ENCODE measurements around the gene OR4S2. TPM values are rescaled to one million over a fixed set of nuclear protein-coding genes. Genes with fewer than 3 reads are reported as not detected.

The OR4S2 gene
- total and polyA plus RNA-seq, 10 of the 15 experiments (the other 5 are each of a cell fraction or from before 2014, with no cell fraction given): not detected

DNA sequence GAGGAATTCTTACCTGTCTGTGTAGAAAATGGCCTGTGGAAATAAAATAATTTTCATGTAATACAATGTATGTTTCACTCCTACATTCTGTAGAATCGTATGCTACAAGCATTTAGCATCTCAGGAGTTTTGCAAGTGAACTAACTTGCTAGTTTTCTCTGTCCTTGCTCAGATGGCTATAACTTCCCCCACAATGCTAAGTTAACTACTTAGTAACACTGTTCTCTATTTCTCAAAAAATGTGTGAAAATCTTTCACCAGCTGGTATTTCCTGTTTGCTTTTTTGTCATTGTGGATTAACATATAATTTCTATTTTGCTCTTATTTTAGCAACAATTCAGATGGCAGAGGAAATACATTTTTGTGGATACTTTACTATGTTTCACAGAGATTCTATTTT lies 4.4 kb downstream of the OR4S2 start:
- Histone ChIP-seq H3K27me3 (replicated peaks in 1 of 2; ENCODE audit: control insufficient read depth in 2 of 2, insufficient read depth in 2 of 2, low read length in 1 of 2) (no peaks in the 10 kb centered on the region), H2AFZ (ENCODE audit: control insufficient read depth, low read depth, low read length) (no peak overlapping the region)
- BruUV-seq (replicated peaks): no TSS peak

More for the DNA sequence above, 4.4 kb downstream of the OR4S2 start:
- intact Hi-C loops (cut with micrococcal nuclease; ENCODE audit: unreplicated experiment): no loop called here
- no peaks in the 10 kb centered on the region for H3K4me1 ChIP-seq (ENCODE audit: control insufficient read depth, insufficient read depth, low read length)
- no peak overlapping the region for H3K4me3 ChIP-seq
- peak; percentile 47; the same call in 2 of the 3 replicates for ATAC-seq
- H3K4me2 ChIP-seq (ENCODE audit: control insufficient read depth, insufficient read depth): no peak overlapping the region
- H3K36me3 ChIP-seq (ENCODE audit: control insufficient read depth in 2 of 2, insufficient read depth in 2 of 2, low read length in 1 of 2): no peaks in the 10 kb centered on the region
- in situ Hi-C loops (cut with MboI): no loop called here
- ChIA-PET RAD21 (ENCODE audit: unreplicated experiment) (no interaction called here), CTCF (no interaction called here), POLR2A (no interaction called here), SMC1A (ENCODE audit: uncharacterized antibody, unreplicated experiment) (interaction anchor here (1.5 kb wide), 1 partner anchor 14 kb away, joined by 3 read pairs; no protein-coding TSS in a partner anchor)
- no peaks in the 10 kb centered on the region for H3K9me3 ChIP-seq (replicated peaks; ENCODE audit: control insufficient read depth, insufficient read depth, low read length)
- TF ChIP-seq, protein P1, sequence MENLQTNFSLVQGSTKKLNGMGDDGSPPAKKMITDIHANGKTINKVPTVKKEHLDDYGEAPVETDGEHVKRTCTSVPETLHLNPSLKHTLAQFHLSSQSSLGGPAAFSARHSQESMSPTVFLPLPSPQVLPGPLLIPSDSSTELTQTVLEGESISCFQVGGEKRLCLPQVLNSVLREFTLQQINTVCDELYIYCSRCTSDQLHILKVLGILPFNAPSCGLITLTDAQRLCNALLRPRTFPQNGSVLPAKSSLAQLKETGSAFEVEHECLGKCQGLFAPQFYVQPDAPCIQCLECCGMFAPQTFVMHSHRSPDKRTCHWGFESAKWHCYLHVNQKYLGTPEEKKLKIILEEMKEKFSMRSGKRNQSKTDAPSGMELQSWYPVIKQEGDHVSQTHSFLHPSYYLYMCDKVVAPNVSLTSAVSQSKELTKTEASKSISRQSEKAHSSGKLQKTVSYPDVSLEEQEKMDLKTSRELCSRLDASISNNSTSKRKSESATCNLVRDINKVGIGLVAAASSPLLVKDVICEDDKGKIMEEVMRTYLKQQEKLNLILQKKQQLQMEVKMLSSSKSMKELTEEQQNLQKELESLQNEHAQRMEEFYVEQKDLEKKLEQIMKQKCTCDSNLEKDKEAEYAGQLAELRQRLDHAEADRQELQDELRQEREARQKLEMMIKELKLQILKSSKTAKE (IDR thresholded peaks at IDR 0.05; ENCODE audit: low read depth, poor library complexity, severe bottlenecking): no peak
- TF ChIP-seq ZNF622 (IDR thresholded peaks at IDR 0.05) (no peak), SMARCA5 (IDR thresholded peaks at IDR 0.05) (no peak), NKRF (conservative IDR thresholded peaks at IDR 0.05) (no peak), YBX1 (IDR thresholded peaks at IDR 0.05) (no peak)
- H3K9ac ChIP-seq (ENCODE audit: control insufficient read depth, insufficient read depth, low read length): no peak overlapping the region
- H3K27ac ChIP-seq (ENCODE audit: control insufficient read depth, insufficient read depth): no peak overlapping the region
- 0% methylated on average over 1 of the region's 1 CpG for WGBS (ENCODE audit: insufficient coverage, insufficient replicate concordance, low lambda C conversion rate, missing lambda C conversion rate)
- no peak for FAIRE-seq
- no peaks in the 10 kb centered on the region for H3K79me2 ChIP-seq (ENCODE audit: control insufficient read depth, insufficient read depth, low read length)
- no peak for DNase-seq (ENCODE audit: low read depth, low spot score)
- H4K20me1 ChIP-seq (ENCODE audit: control insufficient read depth, insufficient read depth): no peaks in the 10 kb centered on the region

Measured in GM12878 (cell line).